MM.1S (cell line): Measurements from ENCODE around the gene EIF4EBP2.

ENCODE experiments used
- DNase-seq: peaks from one replicate; pipeline ENCODE4 v3.0.0-alpha.2; 2015
- H2AFZ ChIP-seq: fragments of 300-600 bp; sonication (generic); 2 replicates; pipeline ENCODE4 v1.6.0; 2016; ENCODE audit warnings: antibody characterized with exemption, low read length
- H3F3A ChIP-seq: fragments of 300-600 bp; sonication (generic); 2 replicates; pipeline ENCODE4 v1.6.1; 2016; ENCODE audit warnings: mild to moderate bottlenecking, antibody characterized with exemption, low read length, moderate library complexity, mixed read lengths; ENCODE audit not compliant: insufficient read depth
- H3K27ac ChIP-seq: fragments of 300-600 bp; sonication (generic); 2 replicates; pipeline ENCODE4 v1.5.1; 2016; ENCODE audit warnings: mild to moderate bottlenecking, low read length
- H3K27me3 ChIP-seq: fragments of 300-600 bp; sonication (generic); replicated peaks from 2 replicates; pipeline ENCODE4 v1.6.0; 2016; ENCODE audit warnings: low read length; ENCODE audit not compliant: insufficient read depth
- H3K36me3 ChIP-seq: fragments of 300-600 bp; sonication (generic); replicated peaks from 2 replicates; pipeline ENCODE4 v1.6.1; 2016; ENCODE audit warnings: mild to moderate bottlenecking, low read length, mixed read lengths; ENCODE audit not compliant: insufficient read depth
- H3K4me1 ChIP-seq: fragments of 300-600 bp; sonication (generic); 2 replicates; pipeline ENCODE4 v1.6.1; 2016; ENCODE audit warnings: low read length, mixed read lengths
- H3K4me2 ChIP-seq: fragments of 300-600 bp; sonication (generic); 2 replicates; pipeline ENCODE4 v1.6.0; 2016; ENCODE audit warnings: low read depth, low read length
- H3K4me3 ChIP-seq: fragments of 300-600 bp; sonication (generic); 2 replicates; pipeline ENCODE4 v1.5.1; 2016; ENCODE audit warnings: low read length, mixed read lengths
- H3K79me2 ChIP-seq: fragments of 300-600 bp; sonication (generic); 2 replicates; pipeline ENCODE4 v1.6.1; 2016; ENCODE audit warnings: mixed run types, low read length, mixed read lengths
- H3K9ac ChIP-seq: fragments of 300-600 bp; sonication (generic); 2 replicates; pipeline ENCODE4 v1.6.1; 2016; ENCODE audit warnings: low read length, mixed read lengths
- H3K9me2 ChIP-seq: fragments of 300-600 bp; sonication (generic); replicated peaks from 2 replicates; pipeline ENCODE4 v1.6.1; 2016; ENCODE audit warnings: mild to moderate bottlenecking, low read length, mixed read lengths; ENCODE audit not compliant: insufficient read depth
- H3K9me3 ChIP-seq: fragments of 300-600 bp; sonication (generic); replicated peaks from 2 replicates; pipeline ENCODE4 v1.6.1; 2016; ENCODE audit warnings: mild to moderate bottlenecking, low read length, mixed read lengths; ENCODE audit not compliant: insufficient read depth
- H4K20me1 ChIP-seq: fragments of 300-600 bp; sonication (generic); 2 replicates; pipeline ENCODE4 v1.6.1; 2016; ENCODE audit warnings: mild to moderate bottlenecking, low read length, moderate library complexity, mixed read lengths; ENCODE audit not compliant: insufficient read depth
- EZH2 ChIP-seq: fragments of 300-600 bp; sonication (generic); optimal IDR thresholded peaks from 2 replicates; pipeline ENCODE3; 2017; ENCODE audit warnings: low read depth, mild to moderate bottlenecking, antibody characterized with exemption, low read length, mixed read lengths
- EZH2phosphoT487 ChIP-seq: fragments of 300-600 bp; sonication (generic); IDR thresholded peaks from 2 replicates; pipeline ENCODE4 v1.6.1; 2018; ENCODE audit warnings: antibody characterized with exemption, low read length
- TF ChIP-seq, protein P1 (sequence below): fragments of 300-600 bp; sonication (generic); IDR thresholded peaks from 2 replicates; pipeline ENCODE4 v1.5.1; 2016; ENCODE audit warnings: antibody characterized with exemption, low read length, mixed read lengths

EIF4EBP2 gene

DNA sequence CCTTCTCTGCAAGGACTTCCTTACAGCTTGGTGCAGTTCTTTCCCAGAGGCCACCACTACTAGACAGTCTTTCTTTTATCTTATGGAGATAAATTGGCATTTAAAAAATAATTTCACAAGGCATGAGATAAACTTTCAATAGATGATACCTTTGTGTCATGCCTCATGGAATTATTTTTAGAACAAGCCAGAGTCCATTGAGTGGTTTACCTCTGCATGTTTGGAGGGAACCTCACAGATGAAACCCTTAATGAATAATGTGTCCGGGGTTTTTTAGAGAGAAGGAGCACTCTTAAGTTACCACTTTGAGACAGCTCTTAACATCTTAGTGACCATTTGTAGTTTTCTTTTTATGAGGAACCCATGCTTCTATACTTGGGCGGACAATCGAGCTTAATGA is 20.4 kb downstream of the EIF4EBP2 start:
- Histone ChIP-seq H3K79me2 (no peaks in the 10 kb centered on the region), H3K27ac (no peak overlapping the region), H3F3A (no peaks in the 10 kb centered on the region), H3K4me2 (no peak overlapping the region), H3K36me3 (no peaks in the 10 kb centered on the region), H3K4me1 (peaks cover 7% of the 10 kb centered on the region; the same call in 1 of the 2 replicates), H4K20me1 (no peaks in the 10 kb centered on the region), H2AFZ (no peak overlapping the region), H3K4me3 (no peak overlapping the region), H3K9me2 (no peaks in the 10 kb centered on the region), H3K9me3 (no peaks in the 10 kb centered on the region), H3K27me3 (no peaks in the 10 kb centered on the region), H3K9ac (no peak overlapping the region)
- TF ChIP-seq EZH2phosphoT487 (no peak), EZH2 (no peak)
- TF ChIP-seq, protein P1, sequence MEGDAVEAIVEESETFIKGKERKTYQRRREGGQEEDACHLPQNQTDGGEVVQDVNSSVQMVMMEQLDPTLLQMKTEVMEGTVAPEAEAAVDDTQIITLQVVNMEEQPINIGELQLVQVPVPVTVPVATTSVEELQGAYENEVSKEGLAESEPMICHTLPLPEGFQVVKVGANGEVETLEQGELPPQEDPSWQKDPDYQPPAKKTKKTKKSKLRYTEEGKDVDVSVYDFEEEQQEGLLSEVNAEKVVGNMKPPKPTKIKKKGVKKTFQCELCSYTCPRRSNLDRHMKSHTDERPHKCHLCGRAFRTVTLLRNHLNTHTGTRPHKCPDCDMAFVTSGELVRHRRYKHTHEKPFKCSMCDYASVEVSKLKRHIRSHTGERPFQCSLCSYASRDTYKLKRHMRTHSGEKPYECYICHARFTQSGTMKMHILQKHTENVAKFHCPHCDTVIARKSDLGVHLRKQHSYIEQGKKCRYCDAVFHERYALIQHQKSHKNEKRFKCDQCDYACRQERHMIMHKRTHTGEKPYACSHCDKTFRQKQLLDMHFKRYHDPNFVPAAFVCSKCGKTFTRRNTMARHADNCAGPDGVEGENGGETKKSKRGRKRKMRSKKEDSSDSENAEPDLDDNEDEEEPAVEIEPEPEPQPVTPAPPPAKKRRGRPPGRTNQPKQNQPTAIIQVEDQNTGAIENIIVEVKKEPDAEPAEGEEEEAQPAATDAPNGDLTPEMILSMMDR = no peak
- no peak for DNase-seq

DNA sequence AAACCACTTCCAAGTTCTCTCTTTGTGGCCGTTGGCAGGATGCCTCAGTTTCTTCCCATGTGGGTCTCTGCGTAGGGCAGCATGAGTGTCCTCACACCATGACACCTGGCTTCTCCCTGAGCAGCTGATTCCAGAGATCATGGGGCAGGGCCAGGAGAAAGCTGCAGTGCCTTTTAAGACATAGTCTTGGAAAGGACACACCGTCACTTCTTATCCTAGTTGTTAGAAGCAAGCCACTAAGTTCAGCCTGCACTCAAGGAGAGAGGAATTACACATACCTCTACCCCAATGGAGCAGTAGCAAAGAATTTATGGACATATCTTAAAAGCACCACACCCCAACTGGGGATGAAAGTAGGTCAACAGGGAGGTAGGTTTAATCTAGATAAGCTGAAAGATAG is 21.2 kb downstream of the EIF4EBP2 start:
- H3F3A ChIP-seq = no peaks in the 10 kb centered on the region
- no peak overlapping the region for H3K9ac ChIP-seq
- H3K4me1 ChIP-seq = peaks cover 10% of the 10 kb centered on the region
- no peak overlapping the region for H2AFZ ChIP-seq
- H3K4me2 ChIP-seq = no peak overlapping the region
- no peaks in the 10 kb centered on the region for H3K9me3 ChIP-seq
- TF ChIP-seq EZH2 (no peak), EZH2phosphoT487 (no peak)
- TF ChIP-seq, protein P1 = no peak
- no peaks in the 10 kb centered on the region for H3K36me3 ChIP-seq
- no peak overlapping the region for H3K27ac ChIP-seq
- H4K20me1 ChIP-seq = no peaks in the 10 kb centered on the region
- H3K9me2 ChIP-seq = no peaks in the 10 kb centered on the region
- DNase-seq = no peak
- no peaks in the 10 kb centered on the region for H3K79me2 ChIP-seq
- no peak overlapping the region for H3K4me3 ChIP-seq
- H3K27me3 ChIP-seq = no peaks in the 10 kb centered on the region

DNA sequence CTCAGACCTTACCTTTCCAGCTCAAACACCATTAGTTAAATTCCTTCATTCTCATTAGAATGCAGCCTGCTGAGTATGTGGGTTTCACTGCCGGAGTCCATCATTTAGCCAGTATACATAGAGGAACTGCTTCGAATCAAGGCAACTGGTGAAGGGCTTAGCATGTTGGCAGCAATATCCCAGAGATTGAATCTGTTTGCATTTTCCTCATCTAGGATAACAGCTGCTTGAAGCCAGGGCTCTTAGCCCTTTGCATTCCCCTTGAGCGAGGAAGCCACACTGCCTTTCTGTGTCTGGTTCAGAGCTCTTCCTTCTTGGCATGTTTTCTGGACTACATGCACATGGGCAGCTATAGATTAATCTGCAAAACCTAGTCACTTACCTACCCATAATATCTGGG is 22.9 kb downstream of the EIF4EBP2 start:
- Histone ChIP-seq H3K36me3 (no peaks in the 10 kb centered on the region), H2AFZ (no peak overlapping the region)
- TF ChIP-seq EZH2phosphoT487 (no peak), EZH2 (no peak)
- TF ChIP-seq, protein P1 = no peak

More for the DNA sequence above, 22.9 kb downstream of the EIF4EBP2 start:
- DNase-seq = no peak
- no peaks in the 10 kb centered on the region for H4K20me1 ChIP-seq
- H3K9ac ChIP-seq = no peak overlapping the region
- no peak overlapping the region for H3K4me3 ChIP-seq
- no peaks in the 10 kb centered on the region for H3K27me3 ChIP-seq
- no peaks in the 10 kb centered on the region for H3F3A ChIP-seq
- no peak overlapping the region for H3K27ac ChIP-seq
- no peaks in the 10 kb centered on the region for H3K79me2 ChIP-seq
- H3K4me1 ChIP-seq = peaks cover 18% of the 10 kb centered on the region
- no peaks in the 10 kb centered on the region for H3K9me3 ChIP-seq
- H3K9me2 ChIP-seq = no peaks in the 10 kb centered on the region
- no peak overlapping the region for H3K4me2 ChIP-seq
